Right lobe of liver (tissue), 6 donors: ENCODE measurements around the gene S1PR2. TPM values are rescaled to one million over a fixed set of nuclear protein-coding genes. Genes with fewer than 3 reads are reported as not detected.

ENCODE experiments used
- ATAC-seq, 4 donors: fragments of 200-7000 bp; cut with Tn5 transposase; one replicate each; pipeline ENCODE4 v1.9.1; 2020; ENCODE audit warnings: mild to moderate bottlenecking in 4 of 4, moderate library complexity in 4 of 4
- DNase-seq, 3 donors: peaks; one replicate each; pipeline ENCODE4 v3.0.0-alpha.2; 2020
- H3K27ac ChIP-seq, 3 donors: fragments of 200-600 bp; one replicate each; pipeline ENCODE4 v1.8.0; 2022
- H3K27me3 ChIP-seq, 2 donors: fragments of 200-600 bp; one replicate each; pipeline ENCODE4 v1.8.0; 2022
- H3K36me3 ChIP-seq, 4 donors: fragments of 200-600 bp; sonication (generic) in 1 of 4; one replicate each; pipeline versions ENCODE4 v1.5.1 to v1.8.0; 2017 to 2022; ENCODE audit warnings: control low read depth in 1 of 4
- H3K4me1 ChIP-seq, 4 donors: fragments of 200-600 bp; sonication (generic) in 1 of 4; one replicate each; pipeline versions ENCODE4 v1.5.1 to v1.8.0; 2017 to 2022; ENCODE audit warnings: control low read depth in 1 of 4
- H3K4me3 ChIP-seq, 3 donors: fragments of 200-600 bp; one replicate each; pipeline ENCODE4 v1.8.0; 2022
- H3K9me3 ChIP-seq, 4 donors: fragments of 200-600 bp; sonication (generic) in 1 of 4; one replicate each; pipeline versions ENCODE4 v1.5.1 to v1.8.0; 2017 to 2022; ENCODE audit warnings: control low read depth in 1 of 4
- CTCF ChIP-seq, 4 donors: fragments of 200-600 bp in 3 of 4; fragments of 450-650 bp in 1 of 4; IDR thresholded peaks; one replicate each; pipeline versions ENCODE4 v1.5.1 to v1.8.0; 2016 to 2022; ENCODE audit warnings: antibody characterized with exemption in 4 of 4, mild to moderate bottlenecking in 2 of 4
- POLR2A ChIP-seq: fragments of 450-650 bp; IDR thresholded peaks from one replicate; pipeline ENCODE4 v1.6.1; 2017; ENCODE audit warnings: antibody characterized with exemption, mild to moderate bottlenecking
- WGBS: methylation state at CpG from one replicate; pipeline ENCODE4 v1.1.6; 2018; ENCODE audit warnings: low coverage, low lambda C conversion rate; ENCODE audit not compliant: insufficient coverage; ENCODE audit errors: missing lambda C conversion rate; 5-methylcytosine and 5-hydroxymethylcytosine counted together
- intact Hi-C, 2 donors: fragments of 100-400 bp; cut with DNase I; formaldehyde crosslinking; loops; one replicate each; pipeline versions ENCODE4 v1.11.2 to v1.14.1; 2022
- total RNA-seq, 6 experiments: library from RNA; depleted of rRNA in 2 of 6; stranded (reverse); fragments of >200 nt in 2 of 6; fragmentation: NEBNext Ultra II Directional in 3 of 6; extraction: Animal tissue kit (Norgen Biotek cat#: 25700) in 3 of 6; gene quantifications; one replicate each; pipeline versions ENCODE4 v1.1.0 to v1.2.4, GENCODE V29; 2016 to 2023
- donor health status: DM: no; HTN: yes; CAD: no.
- donor health status: DM: no; HTN: no; CAD: no.
- donor health status: DM: no; HTN: no; CAD: no.
- donor health status: DM: no; HTN: yes; CAD: no.
- donor health status: DM: no; HTN: yes; CAD: no.

S1PR2 gene
- total RNA-seq, 6 experiments from 2014 or later, result 1.7 to 6.6 (median 4.1) TPM

- TF ChIP-seq CTCF (IDR thresholded peaks at IDR 0.05), result no peak
- no peak for TF ChIP-seq POLR2A
- Histone ChIP-seq H3K4me1 (peaks cover 0 to 43% (median 16%) of the 10 kb centered on the region in 4 donors), H3K9me3 (no peaks in the 10 kb centered on the region), H3K27ac (peak overlapping the region in 2 of 3 donors; percentile 81 to 90), H3K27me3 (no peaks in the 10 kb centered on the region), H3K4me3 (no peak overlapping the region), H3K36me3 (no peaks in the 10 kb centered on the region)
- no peak for DNase-seq
- peak; percentile 1 to 36 (median 6) for ATAC-seq
- 41% methylated on average over 4 of the region's 4 CpGs for WGBS
- intact Hi-C loops, result no loop called here
These were observed 3.9 kb upstream of the S1PR2 start for GRCh38 chr19:10235003-10235402.

DNA sequence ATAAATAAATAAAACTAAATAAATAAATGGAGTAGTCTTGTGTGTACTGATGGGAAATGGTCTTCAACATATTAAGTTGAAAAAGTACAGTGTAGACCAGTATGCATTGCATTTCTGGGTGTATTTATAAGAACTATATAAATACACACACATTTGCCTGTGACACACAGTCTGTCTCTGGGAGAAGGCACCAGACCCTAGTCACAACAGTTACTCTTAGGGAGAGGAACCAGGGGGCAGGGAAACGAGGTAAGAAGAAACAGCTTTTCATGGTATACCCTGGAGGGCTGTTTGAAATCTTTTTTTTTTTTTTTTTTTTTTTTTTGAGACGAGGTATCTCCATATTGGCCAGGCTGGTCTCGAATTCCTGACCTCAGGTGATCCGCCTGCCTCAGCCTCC lies 2.8 kb upstream of the S1PR2 start:
- Histone ChIP-seq H3K4me1 (peaks cover 0 to 40% (median 15%) of the 10 kb centered on the region in 4 donors), H3K4me3 (no peak overlapping the region), H3K27me3 (no peaks in the 10 kb centered on the region), H3K9me3 (no peaks in the 10 kb centered on the region), H3K27ac (no peak overlapping the region), H3K36me3 (no peaks in the 10 kb centered on the region)
- ATAC-seq (no peak), DNase-seq (no peak)
- intact Hi-C loops, result no loop called here
- TF ChIP-seq POLR2A, result no peak
- TF ChIP-seq CTCF (IDR thresholded peaks at IDR 0.05), result no peak
- WGBS, result 69% methylated on average over 1 of the region's 4 CpGs

DNA sequence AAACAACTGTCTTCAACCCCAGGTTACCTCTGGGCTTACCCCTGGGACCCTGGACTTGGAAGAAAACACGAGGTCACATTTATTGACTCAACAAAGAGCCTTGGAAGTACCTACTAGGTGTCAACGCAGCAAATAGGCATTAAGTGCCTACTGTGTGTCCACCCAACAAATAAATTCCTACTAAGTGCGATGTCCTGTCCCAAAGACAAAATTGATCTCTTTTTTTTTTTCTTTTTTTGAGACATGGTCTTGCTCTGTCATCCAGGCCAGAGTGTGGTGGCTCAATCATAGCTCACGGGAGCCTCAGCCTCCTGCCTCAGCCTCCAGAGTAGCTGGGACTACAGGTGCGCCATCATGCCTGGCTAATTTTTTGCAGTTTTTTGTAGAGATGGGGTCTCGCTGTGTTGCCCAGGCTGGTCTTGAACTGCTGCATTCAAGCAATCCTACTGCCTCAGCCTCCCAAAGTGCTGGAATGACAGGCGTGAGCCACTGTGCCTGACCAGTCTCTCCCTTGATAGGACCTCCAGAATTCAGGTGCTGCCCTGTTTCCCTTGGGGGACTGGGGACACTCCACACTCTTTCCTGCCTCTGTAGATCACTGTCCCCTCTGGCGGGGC lies 589 bp upstream of the S1PR2 start:
- intact Hi-C loops, result no loop called here
- 77% methylated on average over 6 of the region's 8 CpGs for WGBS
- no peaks in the 10 kb centered on the region for H3K9me3 ChIP-seq
- ATAC-seq (no peak), DNase-seq (no peak)
- TF ChIP-seq CTCF (IDR thresholded peaks at IDR 0.05), result no peak
- TF ChIP-seq POLR2A, result no peak
- H3K27me3 ChIP-seq, result no peaks in the 10 kb centered on the region
- H3K4me1 ChIP-seq, result peaks cover 0 to 19% (median 5%) of the 10 kb centered on the region in 4 donors
- peak overlapping the region; percentile 65 to 81 (median 67) for H3K4me3 ChIP-seq
- no peaks in the 10 kb centered on the region for H3K36me3 ChIP-seq
- peak overlapping the region; percentile 46 to 85 (median 71) for H3K27ac ChIP-seq

GRCh38 chr19:10230173-10230860 lies 814 bp downstream of the S1PR2 start:
- TF ChIP-seq POLR2A (no peak), CTCF (IDR thresholded peaks at IDR 0.05) (peak in 1 of 4 donors; percentile 9)
- Histone ChIP-seq H3K27me3 (no peaks in the 10 kb centered on the region), H3K27ac (peak overlapping the region; percentile 46 to 85 (median 71)), H3K4me1 (peaks cover 0 to 8% (median 1%) of the 10 kb centered on the region in 4 donors), H3K4me3 (peak overlapping the region; percentile 65 to 81 (median 67)), H3K9me3 (no peaks in the 10 kb centered on the region), H3K36me3 (no peaks in the 10 kb centered on the region)
- peak; percentile 53 to 66 (median 53) for DNase-seq
- peak in 3 of 4 donors; percentile 4 to 8 (median 8) for ATAC-seq
- intact Hi-C loops, result no loop called here
- WGBS, result 2% methylated on average over 9 of the region's 70 CpGs
